ENCODE data around the gene CAPN1. TPM values are rescaled to one million over a fixed set of nuclear protein-coding genes. Genes with fewer than 3 reads are reported as not detected.

Gene CAPN1
- total and polyA plus RNA-seq, 2 of the 4 experiments (the other 2 are of a cell fraction) = 110 to 182 TPM

- 92% methylated on average over 2 of the region's 13 CpGs; no CpG with 5 or more reads in 1 of the 2 experiments for WGBS, 2 experiments (ENCODE audit: extremely low coverage in 2 of 2, insufficient read length in 1 of 2)
- Histone ChIP-seq H3K56ac (ENCODE audit: extremely low read depth, insufficient read depth, low read length) (no peak overlapping the region), H2AK9ac (replicated peaks; ENCODE audit: low read depth, low read length, poor library complexity) (no peak overlapping the region), H3K9ac (ENCODE audit: low read depth, low read length) (no peak overlapping the region), H2BK120ac (ENCODE audit: low read depth, low read length) (no peak overlapping the region), H2BK15ac (ENCODE audit: low read depth, low read length) (no peak overlapping the region), H3K14ac (replicated peaks; ENCODE audit: low read depth, low read length) (no peak overlapping the region), H3K18ac (ENCODE audit: low read depth, low read length) (no peak overlapping the region), H3K9me3 (ENCODE audit: control insufficient read depth, insufficient read depth, low read length) (no peaks in the 10 kb centered on the region), H3K23ac (ENCODE audit: low read depth, low read length) (no peak overlapping the region), H3K27ac (ENCODE audit: insufficient read depth, low read length) (no peak overlapping the region), H2AK5ac (ENCODE audit: low read depth, low read length) (no peak overlapping the region), H3K4me3 (ENCODE audit: insufficient read depth, low read depth, low read length) (no peak overlapping the region), H4K20me1 (ENCODE audit: insufficient read depth, low read length) (no peaks in the 10 kb centered on the region), H2BK5ac (ENCODE audit: low read depth, low read length, poor library complexity, severe bottlenecking) (no peak overlapping the region), H4K91ac (ENCODE audit: insufficient read depth, low read depth, low read length) (no peak overlapping the region), H3K4ac (ENCODE audit: low read depth, low read length) (no peak overlapping the region), H4K8ac (ENCODE audit: low read depth in 2 of 2, low read length in 2 of 2) (no peak overlapping the region), H4K5ac (ENCODE audit: low read depth, low read length) (no peak overlapping the region), H3K36me3 (ENCODE audit: control insufficient read depth, insufficient read depth, low read length) (peaks cover 38% of the 10 kb centered on the region), H3K27me3 (ENCODE audit: control insufficient read depth, insufficient read depth, low read length) (no peaks in the 10 kb centered on the region), H3K4me1 (ENCODE audit: control insufficient read depth, insufficient read depth, low read length) (peaks cover 5% of the 10 kb centered on the region), H3K9me1 (ENCODE audit: insufficient read depth, low read length) (peaks cover 4% of the 10 kb centered on the region; the same call in 1 of the 2 replicates), H3K79me1 (ENCODE audit: low read depth in 1 of 2, low read length in 2 of 2) (peaks cover 0 to 4% of the 10 kb centered on the region in 2 experiments; a peak in 1 of 4 replicates), H3K4me2 (ENCODE audit: low read depth, low read length) (no peak overlapping the region), H2AFZ (replicated peaks; ENCODE audit: low read length, poor library complexity) (no peak overlapping the region), H2BK20ac (ENCODE audit: low read depth, low read length) (no peak overlapping the region)
- TF ChIP-seq RCOR1 (IDR thresholded peaks at IDR 0.05; ENCODE audit: insufficient replicate concordance, low read length) (no peak), FOS (IDR thresholded peaks at IDR 0.05; ENCODE audit: low read depth, low read length) (no peak), CEBPB (IDR thresholded peaks at IDR 0.05; ENCODE audit: low read depth, low read length) (no peak), MAFK (IDR thresholded peaks at IDR 0.05; ENCODE audit: low read depth, low read length) (no peak), SMC3 (IDR thresholded peaks at IDR 0.05; ENCODE audit: low read depth, low read length) (no peak), MXI1 (IDR thresholded peaks at IDR 0.05; ENCODE audit: borderline replicate concordance, low read depth, low read length) (no peak), BHLHE40 (IDR thresholded peaks at IDR 0.05; ENCODE audit: low read depth, low read length) (no peak), RAD21 (IDR thresholded peaks at IDR 0.05; ENCODE audit: low read length) (no peak), RFX5 (IDR thresholded peaks at IDR 0.05; ENCODE audit: low read depth, low read length) (no peak), USF2 (IDR thresholded peaks at IDR 0.05; ENCODE audit: low read depth, low read length) (no peak), MAZ (IDR thresholded peaks at IDR 0.05; ENCODE audit: borderline replicate concordance, low read depth, low read length) (no peak), POLR2A (IDR thresholded peaks at IDR 0.05; ENCODE audit: low read depth, low read length) (no peak), CHD1 (IDR thresholded peaks at IDR 0.05; ENCODE audit: low read depth, low read length) (no peak), NFE2L2 (IDR thresholded peaks at IDR 0.05; ENCODE audit: low read depth, low read length) (no peak), ELK1 (IDR thresholded peaks at IDR 0.05; ENCODE audit: borderline replicate concordance, low read depth, low read length) (no peak)
- intact Hi-C loops (cut with micrococcal nuclease) (no loop called here), in situ Hi-C loops (cut with MboI; ENCODE audit: low sequenced_read_pairs) (no loop called here), dilution Hi-C loops (cut with HindIII; ENCODE audit: low sequenced_read_pairs, unreplicated experiment) (no loop called here)
- ChIA-PET CTCF (no interaction called here), POLR2A (ENCODE audit: unreplicated experiment) (no interaction called here)
- ATAC-seq (ENCODE audit: low read depth) (0 out of 2 replicates have a peak, but pooled peaks have one; percentile 25), DNase-seq (no peak)
- no TSS peak for BruUV-seq (replicated peaks)
Measured at GRCh38 chr11:65212226-65212801, 30.6 kb downstream of the CAPN1 start.
